ENCODE data around the gene CES2.
"Not testable (repeated sequence)": the region's sequence is repeated elsewhere in the genome, so short reads cannot be mapped to it uniquely, and the experiment has no call there.

Gene CES2

DNA sequence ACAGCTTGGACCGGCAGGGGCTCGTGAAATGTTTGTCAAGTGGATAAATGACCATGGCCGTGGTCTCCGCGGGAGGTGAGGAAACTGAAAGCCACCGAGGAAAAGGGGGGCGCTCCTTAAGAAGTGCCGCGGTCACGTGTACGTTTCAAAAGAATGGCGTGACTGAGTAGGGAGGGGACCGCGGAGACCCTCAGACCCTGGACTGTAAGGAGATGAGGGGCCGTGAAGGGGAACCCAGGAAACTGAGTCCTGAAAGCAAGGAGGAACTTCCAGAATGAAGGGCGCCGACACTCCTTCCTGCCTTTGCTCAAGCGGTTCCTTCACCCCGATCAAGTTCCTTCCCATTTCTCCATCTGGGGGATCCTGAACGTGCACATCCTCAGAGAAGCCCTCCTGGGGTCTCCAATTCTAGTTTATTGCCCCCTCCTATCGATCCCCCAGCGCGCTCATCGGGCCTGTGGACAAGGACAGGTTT lies 440 bp upstream of the CES2 start:
- not testable (repeated sequence) for DNase-seq (ENCODE audit: low read depth)

DNA sequence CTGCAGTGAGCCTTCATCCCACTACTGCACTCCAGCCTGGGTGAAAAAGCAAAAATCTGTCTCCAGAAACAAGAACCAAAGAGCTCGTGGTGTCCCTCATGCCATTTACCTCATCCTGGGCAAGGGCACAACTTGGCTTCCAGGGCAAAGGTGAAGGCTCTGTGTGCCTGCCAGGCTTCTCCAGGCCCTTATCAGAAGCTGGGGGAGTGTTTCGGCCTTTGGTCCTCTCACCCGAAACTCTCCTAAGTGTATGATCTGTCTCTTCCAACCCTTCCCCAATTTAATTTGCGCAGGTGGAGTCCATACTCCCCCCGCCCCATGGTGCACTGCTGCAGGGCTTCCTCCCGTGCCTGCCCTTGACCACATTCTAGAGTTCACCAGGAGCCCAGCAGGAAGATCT lies 1.1 kb downstream of the CES2 start:
- no peak for DNase-seq (ENCODE audit: low read depth)

DNA sequence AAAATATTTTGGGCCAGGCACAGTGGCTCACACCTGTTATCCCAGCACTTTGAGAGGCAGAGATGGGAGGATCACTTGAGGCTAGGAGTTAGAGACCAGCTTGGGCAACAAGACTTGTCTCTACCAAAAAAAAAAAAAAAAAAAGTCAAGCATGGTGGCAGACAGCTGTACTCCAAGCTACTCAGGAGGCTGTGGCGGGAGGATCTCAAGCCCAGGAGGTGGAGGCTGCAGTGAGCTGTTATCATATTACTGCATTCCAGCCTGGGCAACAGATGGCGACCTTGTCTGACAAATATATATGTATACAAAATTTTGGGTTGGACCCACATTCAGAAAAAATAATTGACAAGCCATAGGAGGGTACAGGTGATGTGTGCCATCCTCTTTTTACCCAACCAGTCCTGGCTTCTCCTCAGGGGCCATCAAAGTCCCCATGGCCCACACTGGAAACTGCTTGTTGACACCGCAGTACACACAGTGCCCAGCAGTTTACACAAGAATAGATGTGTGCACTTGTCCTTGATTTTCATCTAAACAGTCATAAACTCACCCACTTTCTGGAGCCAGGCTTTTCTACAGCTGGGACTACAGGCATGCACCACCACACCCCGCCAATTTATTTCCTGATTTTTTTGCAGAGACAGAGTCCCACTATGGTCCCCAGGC lies 1.7 kb downstream of the CES2 start:
- DNase-seq (ENCODE audit: low read depth): no peak

DNA sequence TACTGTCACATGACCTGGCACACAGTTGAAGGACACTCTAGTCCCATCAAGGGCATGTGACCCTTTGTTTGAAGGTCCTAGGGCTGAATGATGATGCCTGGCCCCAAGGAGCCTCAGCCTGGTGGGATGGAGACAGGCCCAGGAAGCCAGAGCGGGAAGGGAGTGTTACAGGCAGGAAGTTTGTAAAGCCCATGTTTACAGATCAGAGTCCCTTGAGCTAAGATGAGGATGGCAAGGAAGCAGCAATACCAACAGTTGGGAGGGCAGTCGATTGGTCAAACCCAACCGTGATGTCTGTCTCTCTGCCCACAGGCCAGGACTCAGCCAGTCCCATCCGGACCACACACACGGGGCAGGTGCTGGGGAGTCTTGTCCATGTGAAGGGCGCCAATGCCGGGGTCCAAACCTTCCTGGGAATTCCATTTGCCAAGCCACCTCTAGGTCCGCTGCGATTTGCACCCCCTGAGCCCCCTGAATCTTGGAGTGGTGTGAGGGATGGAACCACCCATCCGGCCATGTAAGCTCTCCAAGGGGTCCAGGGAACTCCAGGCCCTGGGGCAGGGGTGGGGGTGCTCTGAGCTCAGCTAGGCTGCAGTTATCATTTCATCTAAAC lies 2.5 kb downstream of the CES2 start:
- DNase-seq (ENCODE audit: low read depth): no peak

DNA sequence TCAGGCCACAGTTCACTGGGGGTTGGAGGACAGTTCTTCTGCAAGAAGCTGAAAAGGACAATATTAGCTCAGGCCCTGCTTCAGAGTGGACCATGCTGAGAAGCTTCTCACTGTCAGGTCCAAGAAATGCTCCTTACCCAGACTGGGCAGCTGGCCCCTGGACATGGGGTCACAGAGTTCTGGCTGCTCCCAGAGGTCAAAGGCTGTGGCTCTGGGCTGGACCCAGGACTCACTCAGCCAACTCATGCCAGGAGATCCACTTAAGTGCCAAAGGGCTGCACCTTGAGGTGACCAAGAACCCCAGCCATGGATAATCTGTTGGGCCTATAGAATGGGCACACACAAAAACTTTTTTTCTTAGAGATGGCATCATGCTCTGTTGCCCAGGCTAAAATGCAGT lies 4.0 kb downstream of the CES2 start:
- DNase-seq (ENCODE audit: low read depth): no peak

DNA sequence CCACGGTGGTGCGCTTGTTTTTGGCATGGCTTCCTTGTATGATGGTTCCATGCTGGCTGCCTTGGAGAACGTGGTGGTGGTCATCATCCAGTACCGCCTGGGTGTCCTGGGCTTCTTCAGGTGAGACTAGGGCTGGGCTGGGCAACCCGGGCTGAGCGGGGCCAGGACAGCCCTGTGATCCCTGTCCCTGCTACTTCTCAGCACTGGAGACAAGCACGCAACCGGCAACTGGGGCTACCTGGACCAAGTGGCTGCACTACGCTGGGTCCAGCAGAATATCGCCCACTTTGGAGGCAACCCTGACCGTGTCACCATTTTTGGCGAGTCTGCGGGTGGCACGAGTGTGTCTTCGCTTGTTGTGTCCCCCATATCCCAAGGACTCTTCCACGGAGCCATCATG lies 4.9 kb downstream of the CES2 start:
- no peak for DNase-seq (ENCODE audit: low read depth)

DNA sequence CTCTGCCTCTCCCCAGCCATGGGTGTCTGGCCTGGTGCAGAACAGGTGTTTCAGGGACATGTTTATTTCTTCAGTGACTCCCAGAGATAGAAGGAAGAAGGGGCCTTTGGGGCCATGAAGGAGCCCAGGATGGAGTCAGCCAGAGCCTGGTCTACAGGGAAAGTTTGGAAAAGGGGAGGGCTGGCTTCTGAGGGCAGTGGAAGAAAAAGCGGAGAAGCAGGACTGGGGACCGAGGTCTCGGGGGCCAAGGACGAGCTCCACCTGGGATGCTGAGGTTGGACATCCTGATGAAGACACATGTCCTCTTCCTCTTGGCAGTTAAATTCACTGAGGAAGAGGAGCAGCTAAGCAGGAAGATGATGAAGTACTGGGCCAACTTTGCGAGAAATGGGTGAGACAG lies 7.7 kb downstream of the CES2 start:
- no peak for DNase-seq (ENCODE audit: low read depth)

DNA sequence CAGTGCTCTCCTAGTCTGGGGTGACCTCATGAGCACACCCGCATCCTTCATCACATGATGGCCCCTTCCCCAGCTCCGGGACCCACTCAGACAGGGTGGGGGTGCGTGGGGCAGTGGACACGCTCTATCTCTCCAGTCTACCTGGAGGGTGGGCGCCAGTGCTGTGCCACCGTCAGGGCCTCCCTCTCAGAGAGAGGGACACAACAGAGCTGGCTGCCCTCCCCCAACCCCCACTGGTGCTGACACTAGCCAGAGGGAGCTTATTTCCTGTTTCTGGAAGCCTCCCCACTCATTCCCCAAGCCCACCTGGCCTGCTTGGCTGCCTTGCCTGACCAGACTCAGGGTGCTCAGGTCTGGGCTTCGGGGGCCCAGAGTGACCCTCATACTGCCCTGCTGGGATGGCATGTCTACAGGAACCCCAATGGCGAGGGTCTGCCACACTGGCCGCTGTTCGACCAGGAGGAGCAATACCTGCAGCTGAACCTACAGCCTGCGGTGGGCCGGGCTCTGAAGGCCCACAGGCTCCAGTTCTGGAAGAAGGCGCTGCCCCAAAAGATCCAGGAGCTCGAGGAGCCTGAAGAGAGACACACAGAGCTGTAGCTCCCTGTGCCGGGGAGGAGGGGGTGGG lies 8.2 kb downstream of the CES2 start:
- DNase-seq (ENCODE audit: low read depth): no peak

DNA sequence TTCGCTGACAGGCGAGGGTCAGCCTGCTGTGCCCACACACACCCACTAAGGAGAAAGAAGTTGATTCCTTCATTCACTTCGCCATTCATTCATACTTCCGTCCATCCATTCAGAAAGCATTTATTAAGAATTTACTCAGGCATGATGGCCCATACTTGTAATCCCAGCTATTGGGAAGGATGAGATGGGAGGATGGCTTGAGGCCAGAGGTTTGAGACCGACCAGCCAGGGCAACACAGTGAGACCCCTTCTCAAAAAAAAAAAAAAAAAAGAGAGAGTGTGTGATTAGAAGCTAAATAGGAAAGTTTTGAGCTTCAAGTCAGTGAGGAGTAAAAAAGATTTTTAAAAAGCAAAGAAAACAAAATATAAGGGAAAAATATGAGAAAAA lies 8.7 kb downstream of the CES2 start:
- no peak for DNase-seq (ENCODE audit: low read depth)

DNA sequence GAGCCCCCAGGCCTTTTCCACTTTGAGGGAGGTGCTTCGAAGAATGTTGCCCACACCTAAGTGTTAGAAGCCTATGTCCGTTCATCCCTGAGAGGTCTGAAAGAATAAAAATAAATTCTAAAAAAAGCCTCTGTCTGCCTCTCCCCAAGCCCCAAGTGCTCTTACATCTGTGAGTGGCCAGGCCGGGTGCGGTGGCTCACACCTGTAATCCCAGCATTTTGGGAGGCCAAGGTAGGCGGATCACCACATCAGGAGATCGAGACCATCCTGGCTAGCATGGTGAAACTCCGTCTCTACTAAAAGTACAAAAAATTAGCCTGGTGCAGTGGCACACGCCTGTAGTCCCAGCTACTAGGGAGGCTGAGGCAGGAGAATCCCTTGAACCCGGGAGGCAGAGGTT lies 9.7 kb downstream of the CES2 start:
- not testable (repeated sequence) for DNase-seq (ENCODE audit: low read depth)

DNA sequence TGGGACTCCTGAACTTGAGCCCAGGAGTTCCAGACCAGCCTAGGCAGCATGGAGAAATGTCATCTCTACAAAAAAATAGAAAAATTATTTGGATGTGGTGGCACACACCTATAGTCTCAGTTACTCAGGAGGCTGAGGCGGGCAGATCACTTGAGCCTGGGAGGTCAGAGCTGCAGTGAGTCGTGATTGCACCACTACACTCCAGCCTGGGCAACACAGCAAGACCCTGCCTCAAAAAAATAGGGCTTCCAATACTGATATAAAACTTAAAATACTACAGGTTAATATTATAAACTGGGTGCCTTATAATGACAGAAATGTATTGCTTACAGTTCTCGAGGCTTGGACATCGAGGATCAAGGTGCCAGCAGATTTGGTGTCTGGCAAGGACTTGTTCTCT lies 10.6 kb downstream of the CES2 start:
- no peak for DNase-seq (ENCODE audit: low read depth)

DNA sequence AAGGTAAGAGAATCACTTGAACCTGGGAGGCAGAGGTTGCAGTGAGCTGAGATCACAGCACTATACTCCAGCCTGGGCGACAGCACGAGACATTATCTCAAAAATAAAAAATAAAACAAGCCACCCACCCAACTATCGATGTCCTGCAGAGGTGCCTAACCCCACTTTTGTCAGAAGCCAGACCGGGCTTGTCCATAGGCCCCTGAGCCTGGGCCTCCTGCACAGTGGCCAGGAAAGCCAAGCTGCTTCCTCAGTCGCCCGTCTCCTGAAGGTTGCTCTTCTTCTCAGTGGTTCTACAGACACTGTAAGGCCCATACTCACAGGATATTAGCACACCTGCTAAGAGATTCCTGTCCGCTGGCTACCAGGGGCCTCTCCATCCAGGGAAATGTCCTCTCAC lies 11.2 kb downstream of the CES2 start:
- DNase-seq (ENCODE audit: low read depth): no peak

DNA sequence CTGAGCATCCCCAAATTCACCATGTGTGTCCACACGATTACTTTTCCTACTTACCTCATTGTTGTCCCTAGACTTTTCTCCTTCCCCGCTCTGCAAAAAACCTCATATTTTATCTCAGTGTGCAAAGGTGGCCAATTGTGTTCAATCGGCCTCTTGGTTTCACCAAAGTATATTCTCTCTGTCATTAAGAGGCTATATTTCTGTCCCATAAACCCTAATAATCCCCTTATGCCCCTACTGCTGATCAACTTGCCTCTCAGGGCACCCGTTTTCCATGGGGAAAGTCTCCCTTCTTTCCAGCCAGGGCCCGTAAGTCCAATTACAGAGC lies 11.6 kb downstream of the CES2 start:
- DNase-seq (ENCODE audit: low read depth): no peak

DNA sequence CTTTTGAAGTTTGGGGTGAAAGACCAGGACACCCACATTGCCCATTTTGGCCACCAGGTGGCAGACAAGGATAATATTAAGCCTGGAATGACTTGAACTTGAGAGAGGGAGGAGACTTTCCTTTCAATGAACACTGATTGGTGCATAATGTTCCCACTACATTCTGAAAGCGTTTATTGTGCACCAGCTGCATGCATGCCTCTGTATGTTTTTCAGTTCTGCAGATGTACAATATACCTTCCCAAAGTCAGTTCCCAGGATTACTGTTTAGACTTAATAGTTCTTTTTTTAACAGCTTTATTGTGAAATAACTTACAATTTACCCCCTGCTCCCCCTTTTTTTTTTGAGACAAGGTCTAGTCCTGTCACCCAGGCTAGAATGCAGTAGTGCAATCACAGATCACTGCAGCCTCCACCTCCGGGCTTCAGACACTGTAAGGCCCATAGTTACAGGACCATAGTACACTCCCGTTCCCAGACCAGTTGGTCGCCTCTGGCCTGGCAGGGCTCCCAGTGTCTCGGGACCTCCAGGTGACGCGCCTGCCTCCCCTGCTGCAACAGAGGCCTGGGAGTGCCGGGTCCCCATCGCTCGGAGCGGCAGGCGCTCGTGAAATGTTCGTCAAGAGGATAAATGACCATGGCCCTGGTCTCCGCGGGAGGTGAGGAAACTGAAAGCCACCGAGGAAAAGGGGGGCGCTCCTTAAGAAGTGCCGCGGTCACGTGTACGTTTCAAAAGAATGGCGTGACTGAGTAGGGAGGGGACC lies 12.2 kb downstream of the CES2 start:
- DNase-seq (ENCODE audit: low read depth): peak; percentile 72

DNA sequence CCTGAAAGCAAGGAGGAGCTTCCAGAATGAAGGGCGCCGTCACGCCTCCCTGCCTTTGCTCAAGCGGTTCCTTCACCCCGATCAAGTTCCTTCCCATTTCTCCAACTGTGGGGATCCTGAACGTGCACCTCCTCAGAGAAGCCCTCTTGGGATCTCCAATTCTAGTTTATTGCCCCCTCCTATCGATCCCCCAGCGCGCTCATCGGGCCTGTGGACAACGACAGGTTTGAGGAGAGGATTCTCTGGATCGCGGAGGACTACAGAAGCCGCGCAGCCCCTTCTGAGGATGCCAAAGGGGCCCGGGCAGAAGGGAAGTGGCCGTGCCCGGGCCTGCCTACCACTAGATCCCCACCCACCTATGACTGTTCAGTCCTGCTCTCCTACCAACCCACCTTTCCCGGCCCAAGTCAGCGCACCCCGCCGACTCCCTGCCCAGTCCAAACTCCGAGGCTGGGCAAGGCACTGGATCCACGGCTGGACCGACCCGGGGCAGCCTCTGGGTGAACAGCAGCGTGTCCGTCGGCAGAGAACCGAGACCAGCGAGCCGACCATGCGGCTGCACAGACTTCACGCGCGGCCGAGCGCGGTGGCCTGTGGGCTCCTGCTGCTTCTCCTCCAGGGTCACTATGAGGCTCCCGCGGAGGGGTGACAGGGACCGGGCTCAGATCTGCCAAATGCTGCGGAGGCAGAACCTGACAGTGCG lies 13.0 kb downstream of the CES2 start:
- no peak for DNase-seq (ENCODE audit: low read depth)

DNA sequence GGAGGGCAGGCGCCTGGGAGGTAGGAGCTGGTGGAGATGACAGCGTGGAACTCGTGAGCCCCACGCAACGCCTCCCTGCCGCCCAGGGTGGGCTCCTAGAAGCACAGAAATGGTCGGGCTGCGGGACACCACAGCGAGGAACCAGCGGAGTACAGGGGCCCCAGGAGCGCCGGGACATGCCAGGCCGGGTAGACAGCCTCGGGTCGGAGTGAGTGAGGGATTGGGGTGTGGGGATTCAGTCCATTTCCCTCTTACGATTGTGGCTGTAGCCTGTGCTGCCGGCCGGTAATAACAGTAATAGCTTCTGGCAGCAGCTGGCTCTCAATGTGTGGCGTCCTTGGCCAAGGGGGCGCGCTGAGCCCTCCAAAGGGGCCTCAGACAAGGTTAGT lies 13.5 kb downstream of the CES2 start:
- no peak for DNase-seq (ENCODE audit: low read depth)

DNA sequence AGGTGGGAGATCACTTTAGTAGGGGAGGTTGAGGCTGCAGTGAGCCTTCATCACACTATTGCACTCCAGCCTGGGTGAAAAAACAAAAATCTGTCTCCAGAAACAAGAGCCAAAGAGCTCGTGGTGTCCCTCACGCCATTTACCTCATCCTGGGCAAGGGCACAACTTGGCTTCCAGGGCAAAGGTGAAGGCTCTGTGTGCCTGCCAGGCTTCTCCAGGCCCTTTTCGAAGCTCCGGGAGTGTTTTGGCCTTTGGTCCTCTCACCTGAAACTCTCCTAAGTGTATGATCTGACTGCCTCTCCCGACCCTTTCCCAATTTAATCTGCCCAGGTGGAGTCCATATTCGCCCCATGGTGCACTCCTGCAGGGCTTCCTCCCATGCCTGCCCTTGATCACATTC lies 14.2 kb downstream of the CES2 start:
- no peak for DNase-seq (ENCODE audit: low read depth)

DNA sequence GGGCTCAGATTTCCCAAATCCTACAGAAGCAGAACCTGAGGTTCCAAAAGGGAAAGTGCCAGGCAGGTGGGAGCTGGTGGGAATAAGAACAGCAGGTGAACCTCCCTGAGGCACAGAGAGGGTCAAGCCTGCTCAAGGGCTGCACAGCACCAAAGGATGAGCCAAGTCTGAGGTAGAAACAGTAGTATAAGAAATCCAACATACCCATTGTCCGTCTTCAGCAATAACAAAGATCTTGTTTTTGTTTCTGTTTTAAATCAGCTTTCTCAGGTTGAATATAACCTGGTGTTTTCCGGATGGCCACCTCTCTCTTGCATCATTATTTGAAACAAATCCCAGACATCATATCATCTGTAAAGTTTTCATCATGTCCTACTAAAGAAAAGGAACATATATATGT lies 15.1 kb downstream of the CES2 start:
- no peak for DNase-seq (ENCODE audit: low read depth)

DNA sequence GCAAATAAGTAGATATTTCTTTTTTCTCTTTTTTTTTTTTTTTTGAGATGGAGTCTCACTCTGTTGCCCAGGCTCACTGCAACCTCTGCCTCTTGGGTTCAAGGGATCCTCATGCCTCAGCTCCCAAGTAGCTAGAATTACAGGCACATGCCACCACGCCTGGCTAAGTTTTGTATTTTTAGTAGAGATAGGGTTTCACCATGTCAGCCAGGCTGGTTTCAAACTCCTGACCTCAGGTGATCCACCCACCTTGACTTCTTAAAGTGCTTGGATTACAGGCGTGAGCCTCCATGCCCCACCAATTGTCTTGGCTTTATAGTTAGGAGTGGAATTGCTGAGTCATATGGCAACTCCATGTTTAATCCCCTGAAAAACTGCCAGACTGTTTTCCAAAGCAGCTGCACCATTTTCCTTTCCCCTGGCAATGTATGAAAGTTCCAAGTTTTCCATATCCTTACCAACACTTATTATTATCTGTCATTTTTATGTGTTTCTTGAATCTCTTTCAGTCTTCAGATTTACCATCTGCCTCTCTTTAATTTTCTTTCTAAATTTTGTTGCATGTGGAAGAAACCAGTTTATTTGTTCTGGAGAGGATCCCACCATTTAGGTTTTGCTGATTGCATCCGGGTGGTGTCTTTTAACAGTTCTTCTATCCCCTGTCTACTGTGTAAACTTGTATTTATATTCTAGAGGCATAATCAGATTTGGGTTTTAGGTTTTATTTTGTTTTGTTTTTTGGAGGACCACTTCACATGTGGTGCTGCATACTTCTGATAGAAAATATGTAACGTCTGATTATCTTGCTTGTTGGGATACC lies 15.9 kb downstream of the CES2 start:
- no peak for DNase-seq (ENCODE audit: low read depth)

DNA sequence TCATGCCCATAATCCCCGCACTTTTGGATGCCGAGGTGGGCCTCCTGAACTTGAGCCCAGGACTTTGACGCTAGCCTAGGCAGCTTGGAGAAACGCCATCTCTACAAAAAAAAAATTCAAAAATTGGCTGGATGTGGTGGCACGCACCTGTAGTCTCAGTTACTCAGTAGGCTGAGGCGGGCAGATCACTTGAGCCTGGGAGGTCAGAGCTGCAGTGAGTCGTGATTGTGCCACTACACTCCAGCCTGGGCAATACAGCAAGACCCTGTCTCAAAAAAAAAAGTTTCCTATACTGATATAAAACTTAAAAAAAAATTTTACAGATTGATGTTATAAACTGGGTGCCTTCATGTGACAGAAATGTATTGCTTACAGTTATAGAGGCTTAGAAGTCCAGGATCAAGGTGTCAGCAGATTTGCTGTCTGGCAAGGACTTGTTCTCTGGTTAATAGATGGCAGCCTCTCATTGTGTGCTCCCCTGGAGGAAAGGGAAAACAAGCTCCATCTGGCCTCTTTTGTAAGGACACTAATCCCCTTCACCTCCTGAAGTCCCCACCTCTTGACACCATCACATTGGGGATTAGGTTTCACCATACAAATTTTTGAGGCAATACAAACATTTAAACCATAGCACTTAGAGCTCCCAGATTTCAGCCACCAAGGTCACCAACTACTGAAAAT lies 17.3 kb downstream of the CES2 start:
- no peak for DNase-seq (ENCODE audit: low read depth)

DNA sequence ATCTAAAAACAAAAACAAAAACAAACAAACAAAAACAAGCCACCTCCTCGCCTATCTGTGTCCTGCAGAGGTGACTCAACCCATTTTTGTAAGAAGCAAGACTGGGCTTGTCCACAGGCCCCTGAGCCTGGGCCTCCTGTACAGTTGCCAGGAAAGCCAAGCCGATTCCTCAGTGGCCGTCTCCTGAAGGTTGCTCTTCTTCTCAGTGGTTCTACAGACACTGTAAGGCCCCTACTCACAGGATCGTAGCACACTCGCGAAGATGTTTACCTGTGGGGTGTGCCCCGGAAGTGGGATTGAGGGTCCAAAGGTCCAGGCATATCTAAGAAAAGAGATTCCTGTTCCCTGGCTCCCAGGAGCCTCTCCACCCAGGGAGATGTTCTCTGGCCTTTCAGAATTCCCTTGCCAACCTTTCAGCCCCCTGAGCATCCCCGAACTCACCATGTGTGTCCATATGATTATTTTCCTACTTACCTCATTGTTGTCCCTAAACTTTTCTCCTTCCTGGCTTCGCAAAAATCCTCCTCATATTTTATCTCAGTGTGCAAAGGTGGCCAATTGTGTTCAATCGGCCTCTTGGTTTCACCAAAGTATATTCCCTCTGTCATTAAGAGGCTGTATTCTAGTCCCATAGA lies 18.3 kb downstream of the CES2 start:
- no peak for DNase-seq (ENCODE audit: low read depth)
